Measurements from ENCODE around the gene FCN2. TPM values are rescaled to one million over a fixed set of nuclear protein-coding genes. Genes with fewer than 3 reads are reported as not detected.

Gene FCN2
- total RNA-seq, 2 donors from 2014 or later = not detected

- TF ChIP-seq CTCF (IDR thresholded peaks at IDR 0.05) = no peak
- Histone ChIP-seq H3K4me1 (ENCODE audit: control insufficient read depth in 1 of 2, low read depth in 2 of 2) (no peaks in the 10 kb centered on the region), H3K36me3 (peaks cover 49% of the 10 kb centered on the region), H3K27me3 (replicated peaks; ENCODE audit: insufficient read depth) (no peaks in the 10 kb centered on the region), H3K4me3 (no peak overlapping the region), H3K9me3 (no peaks in the 10 kb centered on the region), H3K27ac (no peak overlapping the region)
- ATAC-seq (ENCODE audit: insufficient number of reproducible peaks, low FRiP score, low read depth) = no peak
- DNase-seq (ENCODE audit: low spot score) = no peak
These were observed 43.1 kb upstream of the FCN2 start for GRCh38 chr9:134837529-134837928.

- no peaks in the 10 kb centered on the region for H3K4me1 ChIP-seq (ENCODE audit: control insufficient read depth in 1 of 2, low read depth in 2 of 2)
- TF ChIP-seq CTCF (IDR thresholded peaks at IDR 0.05) = no peak
- H3K9me3 ChIP-seq = no peaks in the 10 kb centered on the region
- no peak overlapping the region for H3K27ac ChIP-seq
- no peak for DNase-seq (ENCODE audit: low spot score)
- peaks cover 56% of the 10 kb centered on the region for H3K36me3 ChIP-seq
- no peak for ATAC-seq (ENCODE audit: insufficient number of reproducible peaks, low FRiP score, low read depth)
- H3K27me3 ChIP-seq (replicated peaks; ENCODE audit: insufficient read depth) = no peaks in the 10 kb centered on the region
- no peak overlapping the region for H3K4me3 ChIP-seq
These were observed 41.8 kb upstream of the FCN2 start for GRCh38 chr9:134838651-134839454.

- Histone ChIP-seq H3K4me1 (ENCODE audit: control insufficient read depth in 1 of 2, low read depth in 2 of 2) (no peaks in the 10 kb centered on the region), H3K27me3 (replicated peaks; ENCODE audit: insufficient read depth) (no peaks in the 10 kb centered on the region), H3K4me3 (no peak overlapping the region), H3K36me3 (peaks cover 60% of the 10 kb centered on the region), H3K9me3 (no peaks in the 10 kb centered on the region), H3K27ac (no peak overlapping the region)
- no peak for ATAC-seq (ENCODE audit: insufficient number of reproducible peaks, low FRiP score, low read depth)
- no peak for DNase-seq (ENCODE audit: low spot score)
- TF ChIP-seq CTCF (IDR thresholded peaks at IDR 0.05) = no peak
These were observed 41.0 kb upstream of the FCN2 start for GRCh38 chr9:134839455-134840125.

GRCh38 chr9:134840511-134840910, 40.1 kb upstream of the FCN2 start:
- Histone ChIP-seq H3K9me3 (no peaks in the 10 kb centered on the region), H3K36me3 (peaks cover 56% of the 10 kb centered on the region), H3K27ac (no peak overlapping the region), H3K4me3 (no peak overlapping the region), H3K27me3 (replicated peaks; ENCODE audit: insufficient read depth) (no peaks in the 10 kb centered on the region), H3K4me1 (ENCODE audit: control insufficient read depth in 1 of 2, low read depth in 2 of 2) (no peaks in the 10 kb centered on the region)
- TF ChIP-seq CTCF (IDR thresholded peaks at IDR 0.05) = no peak
- DNase-seq (ENCODE audit: low spot score) (no peak), ATAC-seq (ENCODE audit: insufficient number of reproducible peaks, low FRiP score, low read depth) (no peak)

GRCh38 chr9:134841180-134841904, 39.3 kb upstream of the FCN2 start:
- TF ChIP-seq CTCF (IDR thresholded peaks at IDR 0.05) = no peak
- no peak overlapping the region for H3K4me3 ChIP-seq
- H3K27ac ChIP-seq = no peak overlapping the region
- H3K4me1 ChIP-seq (ENCODE audit: control insufficient read depth in 1 of 2, low read depth in 2 of 2) = no peaks in the 10 kb centered on the region
- H3K9me3 ChIP-seq = no peaks in the 10 kb centered on the region
- H3K27me3 ChIP-seq (replicated peaks; ENCODE audit: insufficient read depth) = no peaks in the 10 kb centered on the region
- ATAC-seq (ENCODE audit: insufficient number of reproducible peaks, low FRiP score, low read depth) = no peak
- DNase-seq (ENCODE audit: low spot score) = no peak
- peaks cover 52% of the 10 kb centered on the region for H3K36me3 ChIP-seq
